ENCODE measurements around the gene TRAPPC10.
"Not testable (repeated sequence)": the region's sequence is repeated elsewhere in the genome, so short reads cannot be mapped to it uniquely, and the experiment has no call there.

DNA sequence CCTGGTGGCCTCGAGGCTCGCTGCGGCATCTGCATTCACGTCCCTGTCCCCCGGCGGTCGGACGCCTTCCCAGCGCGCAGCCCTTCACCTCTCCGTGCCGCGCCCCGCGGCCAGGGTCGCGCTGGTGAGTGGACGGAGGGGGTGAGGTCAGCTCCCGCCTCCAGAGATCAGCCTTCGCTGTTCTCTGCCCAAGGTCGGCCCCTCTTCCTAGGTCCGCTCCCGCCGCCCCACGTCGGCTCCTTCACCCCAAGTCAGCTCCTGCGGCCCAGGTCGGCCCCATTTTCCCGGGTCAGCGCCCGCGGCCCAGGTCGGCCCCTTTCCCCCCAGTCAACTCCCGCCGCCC lies 121.6 kb downstream of the TRAPPC10 start:
- not testable (repeated sequence) for TF ChIP-seq CTCF (IDR thresholded peaks at IDR 0.05); EZH2 (IDR thresholded peaks at IDR 0.05; ENCODE audit: borderline replicate concordance, insufficient read depth, low read depth, low read length, poor library complexity, severe bottlenecking)
